HCT116 (cell line): ENCODE measurements around the gene VASH2. TPM values are rescaled to one million over a fixed set of nuclear protein-coding genes. Genes with fewer than 3 reads are reported as not detected.
"Not testable (repeated sequence)": the region's sequence is repeated elsewhere in the genome, so short reads cannot be mapped to it uniquely, and the experiment has no call there.

Source experiments
- ATAC-seq: fragments of 200-7000 bp; cut with Tn5 transposase; 2 replicates; pipeline ENCODE4 v1.9.1; 2020; ENCODE audit warnings: mild to moderate bottlenecking, moderate library complexity
- BruUV-seq: library from RNA; stranded (reverse); fragments of 400-500 nt; replicated peaks from 2 replicates; lab custom pipeline; 2021; lab: Mats Ljungman, UMichigan
- CTCF ChIA-PET: fragments of 300-600 bp; sonication (Branson Sonifier 250); formaldehyde crosslinking; loops from one replicate; lab custom pipeline; 2021; ENCODE audit warnings: antibody characterized with exemption; lab: Charles Lee
- POLR2A ChIA-PET: fragments of 300-600, 350-600 bp; sonication (Branson Sonifier 250); formaldehyde crosslinking; loops from one replicate; lab custom pipeline; 2021; ENCODE audit warnings: antibody characterized with exemption; lab: Charles Lee
- RAD21 ChIA-PET, 2 experiments: fragments of 300-600 bp; sonication (Branson Sonifier 250); formaldehyde crosslinking; loops; one replicate each; lab custom pipeline; 2023; ENCODE audit warnings: low total read pairs in 2 of 2; ENCODE audit not compliant: uncharacterized antibody in 2 of 2, unreplicated experiment in 2 of 2, low non-redundant PET in 1 of 2; lab: Charles Lee
- DNase-seq: peaks from one replicate; pipeline ENCODE4 v3.0.0-alpha.2; 2010; ENCODE audit warnings: low read depth, low spot score
- H2AFZ ChIP-seq: fragments of 200-600 bp; shearing (Covaris generic), sonication (generic); 2 replicates; pipeline ENCODE4 v1.6.1; 2017; ENCODE audit warnings: low read depth, mixed run types, mixed read lengths, antibody characterized with exemption, low read length; ENCODE audit not compliant: poor library complexity, severe bottlenecking
- H3K27ac ChIP-seq: 2 replicates; pipeline ENCODE4 v1.5.1; 2012; ENCODE audit warnings: low read depth, low read length
- H3K27me3 ChIP-seq: fragments of 200-600 bp; sonication (generic); 2 replicates; pipeline ENCODE4 v1.6.1; 2016; ENCODE audit warnings: mixed run types, low read length, mixed read lengths; ENCODE audit not compliant: insufficient read depth
- H3K36me3 ChIP-seq, 2 experiments: fragments of 200-500 bp in 1 of 2; fragments of 200-600 bp in 1 of 2; sonication (Bioruptor generic) in 1 of 2; sonication (generic) in 1 of 2; 2 replicates each; pipeline versions ENCODE4 v1.5.1 to v1.6.1; 2014 to 2016; ENCODE audit warnings: low read length in 2 of 2, inconsistent platforms in 1 of 2, mixed read lengths in 1 of 2, mixed run types in 1 of 2; ENCODE audit not compliant: insufficient read depth in 2 of 2, control insufficient read depth in 1 of 2
- H3K4me1 ChIP-seq, 2 experiments: fragments of 200-600 bp in 1 of 2; sonication (generic) in 1 of 2; 2 replicates each; pipeline versions ENCODE4 v1.5.1 to v1.6.1; 2012 to 2017; ENCODE audit warnings: low read length in 2 of 2, inconsistent platforms in 1 of 2, mild to moderate bottlenecking in 1 of 2, mixed read lengths in 1 of 2, mixed run types in 1 of 2, moderate library complexity in 1 of 2; ENCODE audit not compliant: insufficient read depth in 2 of 2, control insufficient read depth in 1 of 2
- H3K4me2 ChIP-seq: fragments of 200-600 bp; sonication (generic); 2 replicates; pipeline ENCODE4 v1.6.1; 2017; ENCODE audit warnings: mixed run types, low read length, mixed read lengths
- H3K4me3 ChIP-seq, 2 experiments: fragments of 200-600 bp in 1 of 2; sonication (generic) in 1 of 2; replicated peaks in 1 of 2; 2 replicates each; pipeline ENCODE4 v1.5.1; 2011 to 2016; ENCODE audit warnings: low read length in 2 of 2, control low read depth in 1 of 2, low read depth in 1 of 2, mild to moderate bottlenecking in 1 of 2, mixed read lengths in 1 of 2, mixed run types in 1 of 2
- H3K79me2 ChIP-seq: fragments of 200-600 bp; sonication (generic); 2 replicates; pipeline ENCODE4 v1.6.1; 2017; ENCODE audit warnings: mild to moderate bottlenecking, mixed run types, low read length, moderate library complexity, mixed read lengths; ENCODE audit not compliant: insufficient read depth
- H3K9ac ChIP-seq: fragments of 200-600 bp; sonication (generic); 2 replicates; pipeline ENCODE4 v1.6.1; 2016; ENCODE audit warnings: low read length, mixed read lengths
- H3K9me2 ChIP-seq: fragments of 200-600 bp; sonication (generic), shearing (Covaris generic); 2 replicates; pipeline ENCODE4 v1.6.1; 2017; ENCODE audit warnings: mixed run types, mild to moderate bottlenecking, moderate library complexity; ENCODE audit not compliant: insufficient read depth
- H3K9me3 ChIP-seq, 2 experiments: fragments of 200-500 bp in 1 of 2; fragments of 200-600 bp in 1 of 2; sonication (Bioruptor generic) in 1 of 2; sonication (generic) in 1 of 2; 2 replicates each; pipeline ENCODE4 v1.6.1; 2014 to 2017; ENCODE audit warnings: low read length in 2 of 2, mixed read lengths in 2 of 2, inconsistent platforms in 1 of 2, low read depth in 1 of 2, mild to moderate bottlenecking in 1 of 2, mixed run types in 1 of 2, moderate library complexity in 1 of 2; ENCODE audit not compliant: control insufficient read depth in 1 of 2, insufficient read depth in 1 of 2
- H4K20me1 ChIP-seq: fragments of 200-600 bp; sonication (generic), shearing (Covaris generic); 2 replicates; pipeline ENCODE4 v1.6.1; 2017; ENCODE audit warnings: mixed run types, mild to moderate bottlenecking, moderate library complexity; ENCODE audit not compliant: insufficient read depth
- EGR1 ChIP-seq: IDR thresholded peaks from 2 replicates; pipeline ENCODE4 v1.6.1; 2012; ENCODE audit warnings: low read depth
- ELF1 ChIP-seq: IDR thresholded peaks from 2 replicates; pipeline ENCODE4 v1.6.1; 2012; ENCODE audit warnings: low read depth, borderline replicate concordance
- POLR2A ChIP-seq: IDR thresholded peaks from 2 replicates; pipeline ENCODE4 v1.7.0; 2011; ENCODE audit warnings: borderline replicate concordance; ENCODE audit not compliant: insufficient read depth, insufficient read length; ENCODE audit errors: extremely low read depth
- ZFX ChIP-seq: fragments of 450-650 bp; IDR thresholded peaks from 2 replicates; pipeline ENCODE4 v1.6.1; 2017
- intact Hi-C: fragments of 100-400 bp; cut with micrococcal nuclease; formaldehyde crosslinking; loops from 2 replicates; pipeline ENCODE4 v1.10.0; 2022
- total RNA-seq: library from RNA; stranded (reverse); gene quantifications from one replicate; pipeline ENCODE4 v1.2.1, GENCODE V29; 2021; ENCODE audit not compliant: unreplicated experiment

VASH2 gene
- total RNA-seq, 1 experiment from 2014 or later: 5.7 TPM

DNA sequence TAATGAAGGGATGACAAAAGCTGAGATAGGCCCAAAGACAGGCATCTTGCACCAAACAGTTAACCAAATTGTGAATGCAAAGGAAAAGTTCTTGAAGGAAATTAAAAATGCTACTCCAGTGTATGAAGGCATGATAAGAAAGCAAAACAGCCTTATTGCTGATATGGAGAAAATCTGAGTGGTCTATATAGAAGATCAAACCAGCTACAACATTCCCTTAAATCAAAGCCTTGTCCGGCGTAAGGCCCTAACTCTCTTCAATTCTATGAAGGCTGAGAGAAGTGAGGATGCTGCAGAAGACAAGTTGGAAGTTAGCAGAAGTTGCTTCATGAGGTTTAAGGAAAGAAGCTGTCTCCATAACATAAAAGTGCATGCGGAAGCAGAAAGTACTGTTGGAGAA, 69.7 kb downstream of the VASH2 start:
- TF ChIP-seq ZFX (no peak), ELF1 (no peak)
- Histone ChIP-seq H3K79me2 (peaks cover 2% of the 10 kb centered on the region), H3K4me1 (peaks cover 0 to 15% of the 10 kb centered on the region in 2 experiments; a peak in 2 of 4 replicates), H3K4me2 (no peak overlapping the region), H3K36me3 (no peaks in the 10 kb centered on the region), H4K20me1 (no peaks in the 10 kb centered on the region), H3K9me3 (no peaks in the 10 kb centered on the region), H3K27ac (no peak overlapping the region), H3K4me3 (no peak overlapping the region), H3K9ac (no peak overlapping the region), H3K27me3 (no peaks in the 10 kb centered on the region), H3K9me2 (0 out of 2 replicates have a peak, but pooled peaks cover 5% of the 10 kb centered on the region), H2AFZ (no peak overlapping the region)
- no peak for ATAC-seq
- POLR2A ChIA-PET: no interaction called here
- CTCF ChIA-PET: no interaction called here
- intact Hi-C loops: no loop called here
- RAD21 ChIA-PET: no interaction called here
- no peak for DNase-seq
- no TSS peak for BruUV-seq

DNA sequence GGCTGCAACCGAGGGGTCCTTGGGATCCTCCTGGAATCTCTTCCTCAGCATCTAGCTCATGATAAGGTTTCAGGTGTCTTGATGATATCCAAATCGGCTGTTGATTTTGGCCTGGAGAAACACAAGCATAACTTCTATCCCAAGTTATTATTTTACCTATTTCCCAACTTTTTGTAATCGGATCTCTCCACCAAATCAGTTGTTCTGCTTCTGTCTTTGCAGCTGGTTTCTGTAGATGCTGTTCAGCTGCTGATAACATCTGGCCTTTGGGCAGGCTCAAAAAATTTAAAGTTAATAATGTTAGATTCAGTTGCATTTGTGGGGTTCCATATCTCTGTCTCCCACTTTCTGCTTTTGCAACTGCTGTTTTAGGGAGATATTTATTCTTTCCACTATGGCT, 76.7 kb downstream of the VASH2 start:
- CTCF ChIA-PET, H3K36me3 ChIP-seq, DNase-seq, H4K20me1 ChIP-seq, H3K79me2 ChIP-seq, H3K27me3 ChIP-seq, H3K9me3 ChIP-seq, intact Hi-C loops, H3K27ac ChIP-seq, H3K4me2 ChIP-seq, H3K9me2 ChIP-seq, RAD21 ChIA-PET, H2AFZ ChIP-seq, H3K9ac ChIP-seq, H3K4me1 ChIP-seq, ATAC-seq, BruUV-seq, H3K4me3 ChIP-seq, POLR2A ChIA-PET: not testable (repeated sequence)

DNA sequence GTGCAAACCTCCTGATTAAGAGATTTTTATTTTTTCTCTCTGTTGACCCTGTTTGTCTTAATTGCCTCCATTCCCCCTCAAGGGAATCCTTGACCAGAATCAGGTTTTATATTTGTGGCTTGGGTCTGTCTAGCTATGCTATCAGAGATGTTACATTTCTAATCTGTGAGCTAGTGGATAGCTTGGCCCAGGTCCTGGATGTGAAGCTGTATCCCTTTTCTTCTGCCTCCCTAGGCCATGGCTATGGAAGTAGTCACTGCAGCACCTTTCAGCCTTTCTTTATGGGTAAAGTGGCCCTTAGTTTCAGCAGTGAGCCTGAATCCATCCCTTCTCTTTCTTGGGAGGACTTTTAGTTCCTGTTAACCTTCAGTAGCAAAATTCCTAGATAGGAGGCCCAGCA, 82.3 kb downstream of the VASH2 start:
- BruUV-seq: no TSS peak

More for the DNA sequence above, 82.3 kb downstream of the VASH2 start:
- Histone ChIP-seq H3K4me2 (no peak overlapping the region), H2AFZ (no peak overlapping the region), H3K9me3 (no peaks in the 10 kb centered on the region), H3K36me3 (no peaks in the 10 kb centered on the region), H3K27ac (no peak overlapping the region), H3K79me2 (no peaks in the 10 kb centered on the region), H3K4me1 (no peaks in the 10 kb centered on the region), H3K27me3 (no peaks in the 10 kb centered on the region), H3K9me2 (no peaks in the 10 kb centered on the region), H3K4me3 (no peak overlapping the region), H4K20me1 (no peaks in the 10 kb centered on the region), H3K9ac (no peak overlapping the region)
- ChIA-PET RAD21 (no interaction called here), CTCF (no interaction called here), POLR2A (no interaction called here)
- ATAC-seq (no peak), DNase-seq (no peak)
- intact Hi-C loops: no loop called here
- TF ChIP-seq ZFX (no peak), POLR2A (no peak), EGR1 (no peak)
